Astrocyte (in vitro differentiated cells and primary cell): ENCODE results near the gene EPHA2. TPM values are rescaled to one million over a fixed set of nuclear protein-coding genes. Genes with fewer than 3 reads are reported as not detected.

Source experiments
- DNase-seq: peaks from one replicate; pipeline ENCODE4 v3.0.0-alpha.2; 2010; ENCODE audit warnings: low read depth
- FAIRE-seq: peaks from 2 replicates; lab custom pipeline; 2011; peaks lifted over from hg19 to GRCh38; lab: Jason Lieb, UNC
- H2AFZ ChIP-seq: 2 replicates; pipeline ENCODE4 v1.6.0; 2012; ENCODE audit warnings: low read depth, low read length, inconsistent platforms
- H3K27ac ChIP-seq: 2 replicates; pipeline ENCODE4 v1.5.1; 2011; ENCODE audit warnings: low read depth, low read length, inconsistent platforms
- H3K27me3 ChIP-seq: 2 replicates; pipeline ENCODE4 v1.6.0; 2011; ENCODE audit warnings: low read length, inconsistent platforms; ENCODE audit not compliant: insufficient read depth
- H3K36me3 ChIP-seq: 2 replicates; pipeline ENCODE4 v1.5.1; 2011; ENCODE audit warnings: low read length, inconsistent platforms; ENCODE audit not compliant: insufficient read depth
- H3K4me1 ChIP-seq: 2 replicates; pipeline ENCODE4 v1.5.1; 2011; ENCODE audit warnings: low read length, inconsistent platforms; ENCODE audit not compliant: insufficient read depth
- H3K4me2 ChIP-seq: 2 replicates; pipeline ENCODE4 v1.6.0; 2012; ENCODE audit warnings: low read length, inconsistent platforms
- H3K4me3 ChIP-seq: 2 replicates; pipeline ENCODE4 v1.5.1; 2011; ENCODE audit warnings: low read depth, mild to moderate bottlenecking, low read length, inconsistent platforms; ENCODE audit not compliant: insufficient read depth
- H3K79me2 ChIP-seq: 2 replicates; pipeline ENCODE4 v1.6.0; 2012; ENCODE audit warnings: mild to moderate bottlenecking, low read length, inconsistent platforms; ENCODE audit not compliant: insufficient read depth
- H3K9ac ChIP-seq: 2 replicates; pipeline ENCODE4 v1.6.0; 2012; ENCODE audit warnings: mild to moderate bottlenecking, low read length, inconsistent platforms
- H3K9me3 ChIP-seq: 2 replicates; pipeline ENCODE4 v1.5.1; 2012; ENCODE audit warnings: low read depth, mild to moderate bottlenecking, low read length, inconsistent platforms; ENCODE audit not compliant: insufficient read depth
- H4K20me1 ChIP-seq: 2 replicates; pipeline ENCODE4 v1.6.0; 2012; ENCODE audit warnings: low read length, inconsistent platforms; ENCODE audit not compliant: insufficient read depth
- H3K27ac Mint-ChIP-seq: one replicate; pipeline ENCODE4 v1.8.0; 2021; ENCODE audit warnings: mild to moderate bottlenecking, mixed read lengths; ENCODE audit not compliant: unreplicated experiment
- H3K27me3 Mint-ChIP-seq: one replicate; pipeline ENCODE4 v1.8.0; 2021; ENCODE audit warnings: low read depth, mixed read lengths; ENCODE audit not compliant: unreplicated experiment
- H3K36me3 Mint-ChIP-seq: one replicate; pipeline ENCODE4 v1.8.0; 2021; ENCODE audit warnings: low read depth, mixed read lengths; ENCODE audit not compliant: unreplicated experiment
- H3K4me1 Mint-ChIP-seq: one replicate; pipeline ENCODE4 v1.8.0; 2021; ENCODE audit warnings: low read depth, mixed read lengths; ENCODE audit not compliant: unreplicated experiment
- H3K4me3 Mint-ChIP-seq: one replicate; pipeline ENCODE4 v1.8.0; 2021; ENCODE audit warnings: mild to moderate bottlenecking, moderate library complexity, mixed read lengths; ENCODE audit not compliant: unreplicated experiment
- H3K9me3 Mint-ChIP-seq: one replicate; pipeline ENCODE4 v1.8.0; 2021; ENCODE audit warnings: mild to moderate bottlenecking, mixed read lengths; ENCODE audit not compliant: unreplicated experiment
- CTCF ChIP-seq: IDR thresholded peaks from 2 replicates; pipeline ENCODE4 v1.5.1; 2011; ENCODE audit warnings: low read depth, mild to moderate bottlenecking, inconsistent platforms, low read length, moderate library complexity; ENCODE audit not compliant: insufficient read depth
- EZH2 ChIP-seq: IDR thresholded peaks from 2 replicates; pipeline ENCODE4 v1.6.1; 2012; ENCODE audit warnings: mild to moderate bottlenecking, low read length, inconsistent platforms; ENCODE audit not compliant: insufficient read depth
- total RNA-seq: library from RNA; stranded (reverse); gene quantifications from 2 replicates; pipeline ENCODE4 v1.2.1, GENCODE V29; 2021

Gene EPHA2
- total RNA-seq, 1 donor from 2014 or later = 140 TPM

DNA sequence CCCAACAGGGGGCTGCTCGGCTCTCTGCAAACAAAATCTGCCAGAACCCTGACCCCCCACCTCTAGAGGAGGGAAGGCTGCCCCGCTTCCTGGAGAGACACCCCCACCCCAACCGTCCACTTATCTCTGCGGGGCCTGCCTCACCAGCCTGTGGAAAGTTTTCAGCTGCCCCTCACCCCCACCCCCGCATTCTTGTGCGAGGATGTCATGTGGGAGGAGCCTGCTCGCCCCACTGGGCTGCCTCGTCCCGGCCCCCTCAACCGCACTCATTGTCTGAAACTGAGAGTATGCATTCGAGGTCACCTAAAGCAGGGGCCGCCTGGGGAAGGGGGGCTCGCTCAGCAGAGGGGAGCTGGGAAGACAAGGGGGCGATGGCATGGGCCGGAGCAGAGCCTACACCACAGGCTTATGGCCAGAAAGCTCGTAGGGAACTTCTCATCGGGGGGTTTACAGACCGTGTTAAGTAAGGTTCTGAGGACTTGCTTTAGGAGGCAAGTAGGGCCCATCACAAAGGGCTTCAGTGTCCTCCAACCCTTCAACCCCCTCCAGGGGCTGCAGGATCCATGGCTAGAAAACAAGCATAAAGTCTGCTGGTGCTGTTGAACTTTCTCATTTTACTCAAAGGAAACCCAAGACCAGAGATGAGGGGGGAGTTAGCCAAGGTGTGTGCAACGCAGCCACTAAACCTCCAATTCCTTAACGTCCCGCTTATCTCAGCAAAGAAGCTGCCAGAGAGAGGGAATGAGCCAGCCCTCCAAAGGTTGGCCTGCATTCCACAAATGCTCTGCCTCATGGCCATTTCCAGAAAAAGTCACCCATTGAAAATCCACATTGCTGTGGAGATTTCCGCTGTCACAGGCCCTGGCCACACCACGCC, 9.4 kb downstream of the EPHA2 start:
- Mint-ChIP-seq H3K4me1 (peaks cover 55% of the 10 kb centered on the region), H3K36me3 (peaks cover 21% of the 10 kb centered on the region)

DNA sequence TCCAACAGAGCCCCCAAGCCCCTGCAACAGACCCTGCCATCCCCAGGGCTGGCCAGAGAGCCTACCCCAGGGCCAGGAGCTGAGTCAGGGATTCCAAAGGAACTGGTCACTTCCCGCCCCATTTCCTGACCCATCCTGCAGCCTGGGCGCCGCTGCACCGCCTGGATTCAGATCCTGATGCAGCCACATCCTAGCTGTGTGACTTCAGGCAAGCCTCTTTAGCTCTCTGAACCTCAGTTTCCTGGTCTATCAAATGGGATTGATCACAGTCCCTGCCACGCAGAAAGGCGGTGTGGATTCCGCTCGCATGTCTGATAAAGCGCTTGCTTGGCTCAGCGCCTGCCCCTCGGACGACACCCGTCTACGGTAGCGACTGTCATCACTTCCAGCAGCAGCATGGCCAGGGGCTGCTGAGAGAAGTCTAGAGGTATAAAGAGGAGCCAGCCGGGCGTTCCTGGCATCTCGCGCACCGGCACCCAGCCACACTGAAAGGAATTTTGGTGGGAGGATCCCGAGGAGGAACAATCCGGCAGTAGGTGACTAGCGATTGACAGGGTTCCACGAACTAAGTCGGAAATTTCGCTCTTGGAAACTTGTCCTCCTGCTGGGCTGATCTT, 10.1 kb downstream of the EPHA2 start:
- H3K4me3 ChIP-seq = peak overlapping the region; percentile 42
- H3K4me1 ChIP-seq = peaks cover 86% of the 10 kb centered on the region
- no peaks in the 10 kb centered on the region for H3K27me3 ChIP-seq
- H3K4me1 Mint-ChIP-seq = peaks cover 54% of the 10 kb centered on the region
- H3K4me3 Mint-ChIP-seq = peak overlapping the region; percentile 71
- DNase-seq = peak; percentile 88
- peaks cover 49% of the 10 kb centered on the region for H3K36me3 ChIP-seq
- H3K9ac ChIP-seq = peak overlapping the region; percentile 79
- H3K27ac Mint-ChIP-seq = peak overlapping the region; percentile 95
- H3K79me2 ChIP-seq = peaks cover 86% of the 10 kb centered on the region
- TF ChIP-seq CTCF = no peak
- no peaks in the 10 kb centered on the region for H3K9me3 ChIP-seq
- no peaks in the 10 kb centered on the region for H3K9me3 Mint-ChIP-seq
- peak overlapping the region; percentile 85 for H3K4me2 ChIP-seq
- no peaks in the 10 kb centered on the region for H3K27me3 Mint-ChIP-seq
- no peak for FAIRE-seq
- peaks cover 74% of the 10 kb centered on the region for H4K20me1 ChIP-seq
- peaks cover 26% of the 10 kb centered on the region for H3K36me3 Mint-ChIP-seq
- H3K27ac ChIP-seq = peak overlapping the region; percentile 96
- no peak overlapping the region for H2AFZ ChIP-seq

More for the DNA sequence above, 9.4 kb downstream of the EPHA2 start:
- Histone ChIP-seq H3K79me2 (peaks cover 86% of the 10 kb centered on the region), H3K4me2 (peak overlapping the region; percentile 85), H3K4me1 (peaks cover 86% of the 10 kb centered on the region), H3K27me3 (no peaks in the 10 kb centered on the region), H3K4me3 (peak overlapping the region; percentile 42), H3K36me3 (peaks cover 45% of the 10 kb centered on the region), H4K20me1 (peaks cover 74% of the 10 kb centered on the region), H3K9me3 (no peaks in the 10 kb centered on the region), H2AFZ (no peak overlapping the region), H3K27ac (peak overlapping the region; percentile 96), H3K9ac (peak overlapping the region; percentile 79)
- H3K9me3 Mint-ChIP-seq = no peaks in the 10 kb centered on the region
- peak overlapping the region; percentile 95 for H3K27ac Mint-ChIP-seq
- H3K27me3 Mint-ChIP-seq = no peaks in the 10 kb centered on the region
- DNase-seq (peak; percentile 92), FAIRE-seq (no peak)
- TF ChIP-seq CTCF (no peak), EZH2 (no peak)
- H3K4me3 Mint-ChIP-seq = peak overlapping the region; percentile 71
